ENCODE measurements around the gene HIRIP3. TPM values are rescaled to one million over a fixed set of nuclear protein-coding genes. Genes with fewer than 3 reads are reported as not detected.

Gene HIRIP3
- total and polyA plus RNA-seq, 2 experiments from 2014 or later: 10.4 to 18.5 TPM

GRCh38 chr16:29991571-29991904, 3.9 kb downstream of the HIRIP3 start:
- TF ChIP-seq POLR2AphosphoS5 (IDR thresholded peaks at IDR 0.05; ENCODE audit: low read depth) (no peak), CTCF (conservative IDR thresholded peaks at IDR 0.05; ENCODE audit: low read depth in 2 of 2) (no peak), ZNF462 (CRISPR knock-in tag; IDR thresholded peaks at IDR 0.05) (no peak), JUNB (IDR thresholded peaks at IDR 0.05; ENCODE audit: unreplicated experiment) (no peak), EZH2phosphoT487 (IDR thresholded peaks at IDR 0.05; ENCODE audit: unreplicated experiment) (no peak), ETS1 (IDR thresholded peaks at IDR 0.05) (no peak), STAT1 (IDR thresholded peaks at IDR 0.05; ENCODE audit: unreplicated experiment) (no peak), ZNF114 (CRISPR knock-in tag; IDR thresholded peaks at IDR 0.05) (no peak), NANOG (IDR thresholded peaks at IDR 0.05; ENCODE audit: borderline replicate concordance) (no peak), CREB1 (CRISPR knock-in tag; IDR thresholded peaks at IDR 0.05; ENCODE audit: low read depth) (no peak), EZH2 (IDR thresholded peaks at IDR 0.05; ENCODE audit: low read depth, unreplicated experiment) (no peak), ZNF331 (CRISPR knock-in tag; IDR thresholded peaks at IDR 0.05; ENCODE audit: low read depth) (no peak)
- TF ChIP-seq, protein P1, sequence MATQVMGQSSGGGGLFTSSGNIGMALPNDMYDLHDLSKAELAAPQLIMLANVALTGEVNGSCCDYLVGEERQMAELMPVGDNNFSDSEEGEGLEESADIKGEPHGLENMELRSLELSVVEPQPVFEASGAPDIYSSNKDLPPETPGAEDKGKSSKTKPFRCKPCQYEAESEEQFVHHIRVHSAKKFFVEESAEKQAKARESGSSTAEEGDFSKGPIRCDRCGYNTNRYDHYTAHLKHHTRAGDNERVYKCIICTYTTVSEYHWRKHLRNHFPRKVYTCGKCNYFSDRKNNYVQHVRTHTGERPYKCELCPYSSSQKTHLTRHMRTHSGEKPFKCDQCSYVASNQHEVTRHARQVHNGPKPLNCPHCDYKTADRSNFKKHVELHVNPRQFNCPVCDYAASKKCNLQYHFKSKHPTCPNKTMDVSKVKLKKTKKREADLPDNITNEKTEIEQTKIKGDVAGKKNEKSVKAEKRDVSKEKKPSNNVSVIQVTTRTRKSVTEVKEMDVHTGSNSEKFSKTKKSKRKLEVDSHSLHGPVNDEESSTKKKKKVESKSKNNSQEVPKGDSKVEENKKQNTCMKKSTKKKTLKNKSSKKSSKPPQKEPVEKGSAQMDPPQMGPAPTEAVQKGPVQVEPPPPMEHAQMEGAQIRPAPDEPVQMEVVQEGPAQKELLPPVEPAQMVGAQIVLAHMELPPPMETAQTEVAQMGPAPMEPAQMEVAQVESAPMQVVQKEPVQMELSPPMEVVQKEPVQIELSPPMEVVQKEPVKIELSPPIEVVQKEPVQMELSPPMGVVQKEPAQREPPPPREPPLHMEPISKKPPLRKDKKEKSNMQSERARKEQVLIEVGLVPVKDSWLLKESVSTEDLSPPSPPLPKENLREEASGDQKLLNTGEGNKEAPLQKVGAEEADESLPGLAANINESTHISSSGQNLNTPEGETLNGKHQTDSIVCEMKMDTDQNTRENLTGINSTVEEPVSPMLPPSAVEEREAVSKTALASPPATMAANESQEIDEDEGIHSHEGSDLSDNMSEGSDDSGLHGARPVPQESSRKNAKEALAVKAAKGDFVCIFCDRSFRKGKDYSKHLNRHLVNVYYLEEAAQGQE (IDR thresholded peaks at IDR 0.05; ENCODE audit: unreplicated experiment): no peak
- Mint-ChIP-seq H3K36me3 (ENCODE audit: low read depth) (peaks cover 43% of the 10 kb centered on the region; the same call in 2 of the 3 replicates), H3K27ac (no peak overlapping the region), H3K27me3 (ENCODE audit: insufficient read depth, low read depth, poor library complexity) (peaks cover 13% of the 10 kb centered on the region), H3K9me3 (peaks cover 2% of the 10 kb centered on the region; the same call in 2 of the 3 replicates), H3K4me3 (no peak overlapping the region), H3K4me1 (peaks cover 11% of the 10 kb centered on the region)
- Histone ChIP-seq H3K27me3 (ENCODE audit: insufficient read depth) (no peaks in the 10 kb centered on the region), H3K9me2 (ENCODE audit: insufficient read depth) (no peaks in the 10 kb centered on the region), H3K4me2 (no peak overlapping the region), H3K36me3 (ENCODE audit: insufficient read depth) (peaks cover 4% of the 10 kb centered on the region; the same call in 1 of the 2 replicates), H3K4me3 (no peak overlapping the region), H3F3A (replicated peaks; ENCODE audit: low read depth) (peaks cover 11% of the 10 kb centered on the region), H3K79me2 (replicated peaks; ENCODE audit: insufficient read depth) (no peaks in the 10 kb centered on the region; the same call in 1 of the 2 replicates), H2AFZ (no peak overlapping the region), H3K4me1 (ENCODE audit: insufficient read depth) (peaks cover 7% of the 10 kb centered on the region; the same call in 1 of the 2 replicates), H4K20me1 (replicated peaks; ENCODE audit: insufficient read depth) (no peaks in the 10 kb centered on the region; the same call in 1 of the 2 replicates), H3K27ac (ENCODE audit: low read depth) (no peak overlapping the region)
- DNase-seq (ENCODE audit: low spot score): no peak
- ATAC-seq: no peak

All from GM23338 (cell line).